ENCODE data around the gene ELP1.

Gene ELP1

DNA sequence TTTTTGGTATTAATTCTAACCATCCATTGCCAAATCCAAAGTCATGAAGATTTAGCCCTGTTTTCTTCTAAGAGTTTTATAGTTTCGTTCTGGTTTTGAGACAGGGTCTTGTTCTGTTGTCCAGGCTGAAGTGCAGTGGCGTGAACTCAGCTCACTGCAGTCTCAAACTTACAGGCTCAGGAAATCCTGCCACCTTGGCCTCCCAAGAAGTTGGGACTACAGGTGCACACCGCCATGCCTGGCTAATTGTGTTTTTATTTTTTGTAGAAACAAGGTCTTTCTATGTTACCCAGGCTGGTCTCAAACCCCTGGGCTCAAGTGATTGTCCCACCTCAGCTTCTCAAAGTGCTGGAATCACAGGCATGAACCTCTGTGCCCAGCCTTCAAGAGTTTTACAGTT, 50.8 kb downstream of the ELP1 start:
- DNase-seq (ENCODE audit: low read depth), result no peak

DNA sequence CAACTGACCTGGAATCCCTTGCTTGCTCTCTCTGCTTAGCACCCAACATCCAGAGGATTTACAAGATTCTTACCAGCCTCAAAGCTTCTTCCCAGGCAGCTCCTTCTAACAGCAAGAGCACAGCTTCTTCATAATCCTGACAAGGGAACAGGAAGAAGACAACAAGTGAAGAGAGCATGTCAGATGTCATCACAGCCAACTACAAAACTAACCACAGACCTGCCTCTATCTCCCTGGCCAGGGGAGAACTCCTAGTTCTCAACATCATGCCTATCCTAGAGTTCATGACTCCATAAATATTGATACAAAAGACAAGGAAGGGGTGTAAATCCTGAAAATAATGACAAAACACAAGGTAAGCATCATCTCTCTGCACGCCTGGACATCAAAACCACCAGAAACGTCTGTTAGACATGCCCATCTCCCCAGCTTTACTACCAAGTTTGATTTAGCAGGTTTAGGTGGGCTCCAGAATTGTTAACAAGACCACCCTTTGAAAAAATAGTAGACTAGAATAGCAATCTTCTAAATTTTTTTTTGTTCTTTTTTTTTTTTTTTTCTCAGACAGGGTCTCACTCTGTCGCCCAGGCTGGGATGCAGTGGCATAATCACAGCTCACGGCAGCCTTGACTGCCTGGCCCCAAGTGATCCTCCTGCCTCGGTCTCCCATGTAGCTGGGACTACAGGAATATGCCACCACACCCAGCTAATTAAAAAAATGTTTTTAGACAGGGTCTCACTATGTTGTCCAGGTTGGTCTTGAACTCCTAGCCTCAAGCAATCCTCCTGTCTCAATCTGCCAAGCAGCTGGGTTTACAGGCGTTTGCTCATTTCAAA, 51.7 kb downstream of the ELP1 start:
- DNase-seq (ENCODE audit: low read depth), result no peak

- no peak for DNase-seq (ENCODE audit: low read depth)
Observed at GRCh38 chr9:108880738-108881316, 53.1 kb downstream of the ELP1 start.

- no peak for DNase-seq (ENCODE audit: low read depth)
Observed at GRCh38 chr9:108877524-108877923, 56.4 kb downstream of the ELP1 start.

DNA sequence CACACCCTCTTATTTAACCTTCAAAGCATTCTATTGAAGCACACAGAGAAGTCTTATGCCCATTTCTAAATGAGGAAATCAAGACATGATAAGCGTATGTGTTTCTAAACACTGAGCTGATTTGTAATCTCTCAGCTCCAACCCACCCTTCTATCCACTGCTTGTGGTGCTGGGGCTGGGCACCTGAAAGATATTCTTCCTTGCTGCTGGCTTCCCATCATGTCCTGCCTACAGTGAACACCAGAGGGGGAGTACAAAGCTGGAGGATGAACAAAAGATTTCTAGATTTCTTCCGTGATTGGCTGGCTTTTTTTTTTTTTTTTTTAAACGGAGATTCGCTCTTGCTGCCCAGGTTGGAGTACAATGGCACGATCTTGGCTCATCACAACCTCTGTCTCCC, 57.5 kb downstream of the ELP1 start:
- DNase-seq (ENCODE audit: low read depth), result no peak

DNA sequence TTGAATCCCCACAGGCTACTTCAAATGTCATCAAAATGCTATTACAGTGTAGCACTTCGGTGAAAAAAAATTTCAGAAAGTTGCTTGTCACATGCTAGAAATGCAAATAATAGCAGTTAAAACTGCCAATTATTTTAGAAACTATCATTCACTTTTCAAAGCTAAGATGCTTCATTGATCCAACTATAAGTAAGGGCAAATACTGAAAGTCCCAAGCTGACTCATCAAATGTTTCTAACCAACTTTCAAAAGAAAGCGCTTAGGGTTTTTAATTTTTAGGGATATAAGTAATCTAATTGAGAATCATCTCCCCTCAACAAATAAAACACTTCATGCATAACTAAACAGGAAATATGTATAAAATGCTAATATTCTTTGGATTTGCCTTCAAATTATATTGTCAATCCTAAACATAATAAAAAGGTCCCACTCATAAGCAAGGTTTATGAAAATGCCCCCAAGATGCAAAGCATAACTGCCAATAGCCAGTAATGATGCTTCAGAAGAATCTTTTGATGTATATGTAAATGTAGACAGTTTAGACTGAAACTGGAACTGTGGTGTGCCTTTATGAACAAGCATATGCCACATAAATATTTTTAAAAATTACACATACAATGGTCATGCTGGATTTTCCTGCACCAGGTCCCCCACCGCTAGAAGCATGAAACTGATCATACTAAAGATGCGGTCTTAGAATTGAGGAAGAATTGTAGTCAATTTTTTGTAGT, 59.7 kb downstream of the ELP1 start:
- no peak for DNase-seq (ENCODE audit: low read depth)

DNA sequence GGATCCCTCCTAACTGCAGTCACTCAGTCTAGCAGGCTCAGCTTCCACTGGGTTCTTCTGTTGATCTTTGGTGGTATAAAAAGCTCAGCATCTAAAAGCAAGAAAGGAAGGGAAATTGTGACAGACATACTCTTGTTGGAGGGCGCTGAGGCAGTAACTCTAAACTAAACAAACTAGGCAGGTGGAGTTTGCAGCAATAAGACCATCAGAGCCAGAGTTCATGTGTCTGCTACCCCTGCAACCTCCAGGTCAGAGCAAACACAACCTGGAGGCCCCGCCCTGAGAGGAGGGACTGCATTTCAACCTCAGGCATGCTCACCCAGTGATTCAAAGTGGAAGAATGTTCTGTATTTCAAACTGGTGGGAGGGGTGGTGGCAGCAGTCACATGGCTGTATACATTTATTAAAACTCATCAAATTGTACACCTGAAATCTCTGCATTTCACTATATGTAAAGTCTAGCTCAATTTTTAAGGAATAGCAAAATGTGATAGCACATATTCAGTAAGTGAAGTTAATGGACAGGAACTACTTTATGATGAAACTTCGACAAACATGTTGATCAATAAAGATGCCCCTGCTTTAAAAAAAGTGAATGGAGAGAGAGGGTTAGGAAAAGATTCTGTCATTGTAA, 64.7 kb downstream of the ELP1 start:
- DNase-seq (ENCODE audit: low read depth), result no peak

- DNase-seq (ENCODE audit: low read depth), result no peak
Observed at GRCh38 chr9:108867829-108868228, 66.1 kb downstream of the ELP1 start.

DNA sequence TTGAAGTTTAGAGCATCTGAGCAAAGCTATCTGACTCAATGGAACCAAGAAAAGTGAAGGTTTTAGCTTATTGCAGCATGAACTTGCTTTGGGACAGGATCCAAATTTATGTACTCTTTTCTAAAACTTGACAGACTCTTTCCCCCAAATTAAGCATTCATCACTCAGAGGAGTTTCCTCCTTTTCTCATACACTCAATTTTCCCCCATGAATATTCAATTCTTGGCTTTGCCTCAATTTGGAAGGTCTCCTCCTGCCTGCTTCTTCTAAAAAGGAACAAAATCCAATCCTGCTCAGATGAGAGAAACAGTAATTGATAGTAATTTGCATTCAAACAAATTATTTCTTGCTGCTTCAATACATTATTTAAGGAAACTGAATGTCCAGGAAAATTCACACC, 66.8 kb downstream of the ELP1 start:
- no peak for DNase-seq (ENCODE audit: low read depth)

DNA sequence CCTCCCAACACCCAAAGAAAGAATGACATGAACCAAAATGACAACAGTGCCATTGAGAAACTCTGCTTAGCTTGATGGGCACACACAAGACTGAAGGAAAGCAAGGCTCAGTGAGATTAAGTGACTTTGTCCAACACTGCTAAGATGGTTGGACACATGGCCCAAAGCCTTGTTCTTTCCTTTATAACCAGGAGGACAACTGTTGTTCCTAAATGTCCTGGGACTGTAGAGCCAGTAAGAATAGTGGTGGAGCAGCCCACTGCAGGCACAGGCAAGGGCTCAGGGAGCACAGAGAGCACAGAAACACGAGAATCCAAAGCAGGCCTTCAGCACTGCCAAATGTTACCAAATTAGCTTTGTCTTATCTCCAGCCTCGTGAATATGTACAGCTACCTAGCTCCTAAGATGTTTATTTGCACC, 67.9 kb downstream of the ELP1 start:
- no peak for DNase-seq (ENCODE audit: low read depth)

DNA sequence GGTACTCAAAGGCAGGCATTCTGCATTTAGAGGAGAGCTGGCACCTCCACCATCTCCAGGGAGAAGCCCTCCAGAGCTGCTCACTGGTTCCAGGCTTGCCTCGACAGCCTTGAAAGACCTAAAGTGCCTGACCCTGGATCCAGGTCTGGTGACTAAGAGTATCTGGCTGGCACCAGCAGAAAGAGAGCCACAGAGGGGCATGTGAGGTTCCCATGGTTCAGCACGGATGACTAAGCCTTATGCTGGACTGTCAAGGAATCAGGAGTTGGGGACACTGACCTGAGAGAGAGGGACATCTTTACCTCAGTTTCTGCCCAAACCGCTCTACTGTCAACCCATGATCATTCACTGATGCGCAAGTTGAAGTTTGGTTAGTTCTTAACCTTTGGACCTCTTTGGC, 68.9 kb downstream of the ELP1 start:
- no peak for DNase-seq (ENCODE audit: low read depth)

- DNase-seq (ENCODE audit: low read depth), result no peak
Observed at GRCh38 chr9:108864446-108864845, 69.5 kb downstream of the ELP1 start.

- DNase-seq (ENCODE audit: low read depth), result no peak
Observed at GRCh38 chr9:108863891-108864290, 70.0 kb downstream of the ELP1 start.

GRCh38 chr9:108861997-108862396, 71.9 kb downstream of the ELP1 start, which contains the start of gene ACTL7A:
Gene ACTL7A (plus strand): TSS chr9:108862266. CDS start chr9:108862323, 57 bp downstream.
- no peak for DNase-seq (ENCODE audit: low read depth)

DNA sequence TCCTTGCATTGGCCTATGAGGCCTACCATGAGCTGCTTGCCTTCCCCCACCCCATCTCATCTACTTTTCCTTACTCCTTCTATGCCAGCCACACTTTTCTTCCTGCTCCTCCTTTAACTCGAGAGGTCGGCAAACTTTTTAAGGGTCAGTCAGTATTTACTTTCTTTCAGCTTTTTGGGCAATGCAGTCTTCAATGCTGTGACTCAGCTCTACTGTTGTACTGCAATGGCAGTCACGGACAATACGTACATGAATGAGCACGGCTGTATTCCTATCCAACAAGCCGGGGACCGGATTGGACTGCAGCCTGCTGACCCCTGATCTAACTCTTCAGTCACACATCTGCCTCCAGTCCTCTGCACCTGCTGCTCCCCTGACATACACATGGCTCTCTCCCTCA, 72.5 kb downstream of the ELP1 start:
- DNase-seq (ENCODE audit: low read depth), result no peak

DNA sequence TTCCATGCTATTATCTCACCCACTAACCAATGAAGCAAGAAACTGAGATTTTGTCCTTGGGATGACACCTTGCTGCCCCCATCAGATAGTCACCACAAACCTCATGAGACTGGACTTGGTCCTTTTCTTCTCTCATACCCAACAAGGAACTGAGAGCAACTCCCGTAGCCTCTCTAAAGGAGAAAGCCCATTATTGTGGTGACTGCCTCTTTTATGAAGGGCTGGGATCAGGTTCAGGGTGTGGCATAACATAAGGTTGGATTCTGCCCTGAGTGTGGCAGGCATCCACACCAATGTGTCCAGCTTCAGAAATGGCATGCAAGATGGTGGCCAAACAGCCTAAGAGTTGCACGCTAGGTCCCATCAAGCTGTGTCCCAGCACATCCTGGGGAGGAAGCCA, 73.2 kb downstream of the ELP1 start:
- no peak for DNase-seq (ENCODE audit: low read depth)

GRCh38 chr9:108860354-108860753, 73.6 kb downstream of the ELP1 start:
- no peak for DNase-seq (ENCODE audit: low read depth)

GRCh38 chr9:108859459-108860114, 74.3 kb downstream of the ELP1 start:
- no peak for DNase-seq (ENCODE audit: low read depth)

GRCh38 chr9:108857572-108857971, 76.4 kb downstream of the ELP1 start:
- no peak for DNase-seq (ENCODE audit: low read depth)

GRCh38 chr9:108855888-108856287, 78.0 kb downstream of the ELP1 start, which contains the start of gene ACTL7B:
Gene ACTL7B (minus strand): TSS chr9:108855986. CDS start chr9:108855930, 56 bp downstream.
- no peak for DNase-seq (ENCODE audit: low read depth)

GRCh38 chr9:108855529-108855886, 78.4 kb downstream of the ELP1 start:
- DNase-seq (ENCODE audit: low read depth), result no peak
